Activated naive CD4-positive, alpha-beta T cell treated with anti-CD3 and anti-CD28 coated beads for 36 hours (primary cell): ENCODE results near the gene TSLP. TPM values are rescaled to one million over a fixed set of nuclear protein-coding genes. Genes with fewer than 3 reads are reported as not detected.

Experiments used
- CTCF ChIA-PET: fragments of 350-600 bp; sonication (Branson Sonifier 250); formaldehyde crosslinking; loops from one replicate; lab custom pipeline; 2021; ENCODE audit warnings: antibody characterized with exemption; lab: Charles Lee
- DNase-seq: peaks from one replicate; pipeline ENCODE4 v3.0.0-alpha.2; 2020
- H3K27ac Mint-ChIP-seq: one replicate; pipeline ENCODE4 v1.8.0; 2021; ENCODE audit warnings: mild to moderate bottlenecking, mixed read lengths
- H3K27me3 Mint-ChIP-seq: one replicate; pipeline ENCODE4 v1.8.0; 2021; ENCODE audit warnings: low read depth, mixed read lengths
- H3K36me3 Mint-ChIP-seq: one replicate; pipeline ENCODE4 v1.8.0; 2021; ENCODE audit warnings: low read depth, mixed read lengths
- H3K4me1 Mint-ChIP-seq: one replicate; pipeline ENCODE4 v1.8.0; 2021; ENCODE audit warnings: low read depth, mixed read lengths
- H3K4me3 Mint-ChIP-seq: one replicate; pipeline ENCODE4 v1.8.0; 2021; ENCODE audit warnings: mild to moderate bottlenecking, moderate library complexity, mixed read lengths
- H3K9me3 Mint-ChIP-seq: one replicate; pipeline ENCODE4 v1.8.0; 2021; ENCODE audit warnings: mixed read lengths
- intact Hi-C: fragments of 100-400 bp; cut with micrococcal nuclease; formaldehyde crosslinking; loops from one replicate; pipeline ENCODE4 v1.15.1; 2023
- total RNA-seq, 2 experiments: library from RNA; stranded (reverse); gene quantifications; one replicate each; pipeline ENCODE4 v1.2.3, GENCODE V29; 2021

The TSLP gene
- total RNA-seq, 2 experiments from 2014 or later, result 0.81 to 0.99 TPM

DNA sequence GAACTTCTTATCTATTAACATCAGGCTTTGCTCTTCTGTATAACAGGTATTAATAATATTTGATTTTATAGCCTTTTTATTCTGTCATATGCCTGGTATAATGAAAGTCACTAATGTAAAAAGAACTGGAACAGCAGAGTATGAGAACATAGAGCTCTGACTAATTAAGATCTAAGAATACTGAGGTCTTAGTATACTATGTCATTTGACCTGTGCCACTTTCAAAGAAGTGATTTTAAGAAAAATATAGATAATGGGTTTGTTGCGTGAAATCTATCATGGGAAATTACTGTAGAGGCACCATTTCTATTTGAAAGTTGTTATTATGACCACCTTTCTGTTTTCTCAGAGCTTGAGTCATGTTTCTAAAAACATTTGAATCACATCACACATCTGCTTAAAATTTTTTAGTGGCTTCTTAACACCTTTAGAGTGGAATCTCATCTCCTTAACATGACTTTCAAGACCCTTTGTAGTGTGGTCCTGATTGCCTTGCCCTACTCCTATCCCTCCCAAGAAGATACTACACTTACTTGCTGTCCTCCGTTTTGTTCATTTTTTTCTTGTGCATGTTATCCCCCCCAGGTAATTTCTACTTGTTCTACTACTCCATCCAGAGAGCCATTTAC, 34.9 kb downstream of the TSLP start:
- DNase-seq, result no peak
- H3K27ac Mint-ChIP-seq, result no peak overlapping the region
- H3K27me3 Mint-ChIP-seq, result no peaks in the 10 kb centered on the region
- no peaks in the 10 kb centered on the region for H3K9me3 Mint-ChIP-seq
- peaks cover 4% of the 10 kb centered on the region for H3K4me1 Mint-ChIP-seq
- intact Hi-C loops, result no loop called here
- CTCF ChIA-PET, result no interaction called here
- H3K36me3 Mint-ChIP-seq, result peaks cover 40% of the 10 kb centered on the region
- no peak overlapping the region for H3K4me3 Mint-ChIP-seq

DNA sequence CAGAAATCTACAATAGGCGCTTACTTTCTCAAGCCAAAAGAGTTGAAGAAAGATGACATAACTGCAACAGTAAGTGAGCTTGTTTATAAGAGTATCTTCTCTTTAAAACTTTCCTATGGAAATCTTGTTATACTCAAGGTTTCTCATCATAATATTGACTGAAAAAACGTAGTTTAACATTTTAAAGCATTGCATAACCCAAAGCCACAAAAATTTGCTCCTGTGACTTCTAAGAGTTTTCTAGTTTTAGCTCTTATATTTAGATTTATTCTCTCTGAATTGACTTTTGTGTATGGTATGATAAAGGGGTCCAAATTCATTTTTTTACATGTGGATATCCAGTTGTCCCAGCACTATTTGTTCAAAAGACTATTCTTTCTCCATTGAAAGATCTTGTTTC, 35.9 kb downstream of the TSLP start:
- Mint-ChIP-seq H3K27ac (no peak overlapping the region), H3K27me3 (no peaks in the 10 kb centered on the region), H3K36me3 (peaks cover 44% of the 10 kb centered on the region), H3K9me3 (no peaks in the 10 kb centered on the region), H3K4me1 (peaks cover 4% of the 10 kb centered on the region), H3K4me3 (no peak overlapping the region)
- intact Hi-C loops, result no loop called here
- no peak for DNase-seq
- CTCF ChIA-PET, result no interaction called here

DNA sequence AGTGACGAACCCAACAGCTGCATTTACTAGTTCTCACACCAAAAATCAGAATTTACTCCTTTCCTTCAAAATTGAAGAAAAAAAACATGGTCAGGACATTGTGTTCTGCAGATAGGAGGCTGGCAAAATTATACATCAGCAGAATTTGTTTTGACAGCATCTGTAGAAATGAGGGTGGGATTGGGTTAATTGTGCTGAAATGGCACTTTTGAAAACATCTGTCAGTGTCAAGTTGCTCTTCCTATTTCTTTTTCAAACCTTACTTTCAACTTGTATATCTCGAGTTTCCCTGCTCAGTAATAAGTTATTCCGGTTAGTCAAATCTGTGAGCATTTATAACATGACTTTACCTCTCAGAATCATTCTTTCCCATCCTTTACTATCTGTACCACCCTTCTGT, 40.4 kb downstream of the TSLP start:
- H3K4me3 Mint-ChIP-seq, result no peak overlapping the region
- H3K4me1 Mint-ChIP-seq, result no peaks in the 10 kb centered on the region
- peaks cover 33% of the 10 kb centered on the region for H3K36me3 Mint-ChIP-seq
- no peaks in the 10 kb centered on the region for H3K27me3 Mint-ChIP-seq
- no peak for DNase-seq
- no peak overlapping the region for H3K27ac Mint-ChIP-seq
- CTCF ChIA-PET, result no interaction called here
- intact Hi-C loops, result no loop called here
- H3K9me3 Mint-ChIP-seq, result no peaks in the 10 kb centered on the region

DNA sequence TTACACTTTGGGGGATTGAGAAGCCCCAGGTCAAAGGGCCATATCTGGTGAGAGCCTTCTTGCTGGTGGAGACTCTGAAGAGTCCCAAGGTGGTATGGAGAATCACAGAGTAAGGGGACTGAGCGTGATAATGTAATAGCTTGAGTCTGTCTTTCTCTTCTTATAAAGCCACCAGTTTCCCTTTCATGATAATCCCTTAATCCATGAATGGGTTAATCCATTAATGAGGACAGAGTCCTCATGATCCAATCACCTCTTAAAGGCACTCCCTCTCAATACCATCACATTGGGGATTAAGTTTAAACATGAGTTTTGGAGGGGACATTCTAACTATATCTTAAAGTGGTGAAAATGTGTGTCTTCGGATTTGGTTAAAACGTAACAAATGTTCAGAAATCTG, 42.2 kb downstream of the TSLP start:
- Mint-ChIP-seq H3K27ac (no peak overlapping the region), H3K27me3 (no peaks in the 10 kb centered on the region), H3K4me3 (no peak overlapping the region), H3K36me3 (peaks cover 31% of the 10 kb centered on the region), H3K4me1 (peaks cover 3% of the 10 kb centered on the region), H3K9me3 (no peaks in the 10 kb centered on the region)
- DNase-seq, result no peak
- CTCF ChIA-PET, result interaction anchor here (1.0 kb wide), 1 partner anchor 20 kb away, joined by 3 read pairs; no protein-coding TSS in a partner anchor
- intact Hi-C loops, result no loop called here

DNA sequence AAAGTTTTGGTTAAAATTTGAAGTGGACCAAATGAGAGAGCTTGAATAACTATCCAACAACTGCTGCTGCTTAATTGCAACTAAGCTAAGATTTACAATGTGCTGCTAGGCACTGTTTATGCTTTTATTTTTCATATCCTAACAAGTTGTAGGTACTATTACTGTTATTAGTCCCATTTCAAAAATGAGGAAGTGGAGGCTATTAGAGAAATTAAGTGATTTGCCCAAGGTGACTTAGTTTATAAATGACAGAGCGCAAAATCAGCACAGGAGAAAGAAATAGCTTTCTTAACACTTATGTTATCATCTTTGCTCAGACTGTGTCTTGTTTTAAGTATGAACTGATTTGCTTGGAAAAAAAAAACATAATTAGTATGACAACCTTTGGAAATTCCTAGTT, 43.7 kb downstream of the TSLP start:
- Mint-ChIP-seq H3K4me1 (peaks cover 10% of the 10 kb centered on the region), H3K27me3 (no peaks in the 10 kb centered on the region), H3K36me3 (peaks cover 35% of the 10 kb centered on the region), H3K27ac (no peak overlapping the region), H3K9me3 (no peaks in the 10 kb centered on the region), H3K4me3 (no peak overlapping the region)
- DNase-seq, result no peak
- CTCF ChIA-PET, result interaction anchor here (0.7 to 1.0 kb wide), 2 partner anchors 43 to 378 kb away, joined by 3 read pairs; no protein-coding TSS in a partner anchor
- intact Hi-C loops, result no loop called here

DNA sequence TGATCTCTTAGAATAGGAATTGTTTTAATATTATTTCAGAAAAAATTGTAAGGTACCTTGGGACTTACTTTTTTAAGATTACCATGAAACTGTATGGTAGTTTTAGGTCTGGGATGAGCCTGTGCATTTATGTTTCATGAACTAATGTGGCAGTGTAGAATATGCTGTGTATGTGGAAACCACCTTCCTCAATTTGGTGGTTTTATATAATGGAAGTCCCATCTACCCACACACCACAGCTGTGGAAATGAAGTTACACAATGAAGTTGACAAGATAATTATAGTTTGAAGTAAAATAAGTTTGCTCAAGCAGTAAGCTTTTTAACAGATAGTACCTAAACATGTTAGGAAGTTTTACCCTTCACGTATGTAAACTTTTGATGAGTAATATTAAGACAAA, 45.0 kb downstream of the TSLP start:
- H3K4me1 Mint-ChIP-seq, result peaks cover 14% of the 10 kb centered on the region
- peaks cover 40% of the 10 kb centered on the region for H3K36me3 Mint-ChIP-seq
- H3K4me3 Mint-ChIP-seq, result no peak overlapping the region
- H3K27me3 Mint-ChIP-seq, result no peaks in the 10 kb centered on the region
- H3K27ac Mint-ChIP-seq, result no peak overlapping the region
- intact Hi-C loops, result no loop called here
- DNase-seq, result no peak
- CTCF ChIA-PET, result interaction anchor here (1.2 to 1.3 kb wide), 2 partner anchors 13 to 15 kb away, joined by 3 read pairs; no protein-coding TSS in a partner anchor
- no peaks in the 10 kb centered on the region for H3K9me3 Mint-ChIP-seq

DNA sequence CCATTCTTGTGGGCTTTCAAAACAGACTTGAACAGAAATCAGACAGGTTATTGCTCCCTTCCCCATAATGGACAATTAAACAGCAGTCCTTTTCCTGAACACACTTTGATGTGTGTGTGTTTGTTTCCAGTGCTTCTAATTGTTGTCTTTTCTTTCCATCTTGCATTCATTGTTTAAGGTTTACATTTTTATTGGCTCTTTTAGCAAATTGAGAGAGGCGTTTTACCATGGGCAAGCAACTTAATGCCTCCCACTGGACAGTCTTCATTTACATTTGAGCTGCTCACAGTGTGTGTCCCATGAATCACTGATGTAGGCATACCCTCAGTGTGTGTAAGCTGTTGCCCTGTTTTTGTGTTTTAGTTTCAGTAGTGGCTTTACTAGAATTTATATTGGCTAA, 45.6 kb downstream of the TSLP start:
- no peak for DNase-seq
- Mint-ChIP-seq H3K27me3 (no peaks in the 10 kb centered on the region), H3K36me3 (peaks cover 41% of the 10 kb centered on the region), H3K27ac (no peak overlapping the region), H3K4me3 (no peak overlapping the region), H3K4me1 (peaks cover 19% of the 10 kb centered on the region), H3K9me3 (no peaks in the 10 kb centered on the region)
- CTCF ChIA-PET, result interaction anchor here (0.7 to 1.3 kb wide), 3 partner anchors 13 to 905 kb away, joined by 3 read pairs; no protein-coding TSS in a partner anchor
- intact Hi-C loops, result no loop called here

DNA sequence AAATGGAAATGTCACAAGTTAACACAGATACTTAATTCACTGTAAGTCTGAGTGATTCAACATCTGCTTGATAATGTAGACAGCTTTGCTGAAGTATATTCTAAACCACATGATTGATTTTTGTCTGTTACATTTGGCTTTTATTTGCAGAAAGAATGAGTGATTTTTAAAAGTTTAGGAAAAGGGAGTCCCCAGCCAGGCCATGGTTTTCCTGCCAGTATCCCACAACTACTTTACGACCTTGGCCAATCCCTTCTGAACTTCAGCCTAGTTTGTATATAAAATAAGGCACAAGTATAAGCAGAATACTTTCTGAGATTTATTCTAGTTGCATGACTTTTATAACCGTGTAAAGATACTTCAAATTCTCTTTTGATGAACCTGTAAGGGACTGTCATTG, 47.7 kb downstream of the TSLP start:
- Mint-ChIP-seq H3K36me3 (peaks cover 33% of the 10 kb centered on the region), H3K27me3 (no peaks in the 10 kb centered on the region), H3K27ac (no peak overlapping the region), H3K4me3 (no peak overlapping the region), H3K9me3 (no peaks in the 10 kb centered on the region), H3K4me1 (peaks cover 19% of the 10 kb centered on the region)
- DNase-seq, result no peak
- intact Hi-C loops, result no loop called here
- CTCF ChIA-PET, result no interaction called here

DNA sequence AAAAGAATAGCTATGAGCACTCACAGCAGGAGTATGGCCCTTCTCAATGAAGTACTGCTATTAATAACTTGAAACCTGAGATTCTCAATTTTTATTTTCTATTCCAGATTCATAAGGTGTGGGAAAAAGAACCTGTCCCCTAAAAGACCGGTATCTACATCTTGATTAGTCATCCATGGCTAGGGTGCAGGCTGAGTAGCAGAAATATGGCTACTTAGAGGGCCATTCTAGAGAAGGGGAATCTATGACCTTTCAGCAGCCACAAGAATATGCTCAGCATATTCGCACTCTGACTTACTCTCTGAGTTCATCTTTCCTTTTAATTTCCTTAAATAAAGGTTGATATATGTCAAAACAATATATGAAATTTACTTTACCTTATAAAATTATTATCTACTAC, 48.3 kb downstream of the TSLP start:
- peak; percentile 7 for DNase-seq
- Mint-ChIP-seq H3K27me3 (no peaks in the 10 kb centered on the region), H3K9me3 (no peaks in the 10 kb centered on the region), H3K4me3 (no peak overlapping the region), H3K4me1 (peaks cover 23% of the 10 kb centered on the region), H3K27ac (no peak overlapping the region), H3K36me3 (peaks cover 35% of the 10 kb centered on the region)
- CTCF ChIA-PET, result no interaction called here
- intact Hi-C loops, result loop anchor here (10.0 kb wide), 1 partner anchor 365 kb away; no protein-coding TSS in a partner anchor

DNA sequence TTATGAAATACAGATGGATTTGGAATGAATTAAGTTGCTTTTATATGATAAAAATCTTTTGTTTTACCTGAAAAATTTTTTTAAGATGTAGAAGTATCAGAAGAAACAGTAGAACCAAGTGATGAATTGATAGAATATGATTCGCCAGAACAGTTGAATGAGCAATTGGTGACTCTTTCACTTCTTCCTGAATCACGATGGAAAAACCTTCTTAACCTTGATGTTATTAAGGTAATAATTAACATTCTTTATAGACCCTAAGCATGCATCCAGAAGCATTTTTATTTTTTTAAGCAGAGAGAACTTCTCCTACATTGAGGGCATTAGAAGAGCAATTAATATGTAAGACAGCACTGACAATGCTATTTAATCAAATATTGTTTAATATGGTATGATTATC, 49.4 kb downstream of the TSLP start:
- intact Hi-C loops, result loop anchor here (10.0 kb wide), 1 partner anchor 366 kb away; no protein-coding TSS in a partner anchor
- CTCF ChIA-PET, result no interaction called here
- no peaks in the 10 kb centered on the region for H3K9me3 Mint-ChIP-seq
- DNase-seq, result no peak
- H3K4me1 Mint-ChIP-seq, result peaks cover 23% of the 10 kb centered on the region
- H3K27ac Mint-ChIP-seq, result no peak overlapping the region
- H3K36me3 Mint-ChIP-seq, result peaks cover 34% of the 10 kb centered on the region
- no peak overlapping the region for H3K4me3 Mint-ChIP-seq
- no peaks in the 10 kb centered on the region for H3K27me3 Mint-ChIP-seq

DNA sequence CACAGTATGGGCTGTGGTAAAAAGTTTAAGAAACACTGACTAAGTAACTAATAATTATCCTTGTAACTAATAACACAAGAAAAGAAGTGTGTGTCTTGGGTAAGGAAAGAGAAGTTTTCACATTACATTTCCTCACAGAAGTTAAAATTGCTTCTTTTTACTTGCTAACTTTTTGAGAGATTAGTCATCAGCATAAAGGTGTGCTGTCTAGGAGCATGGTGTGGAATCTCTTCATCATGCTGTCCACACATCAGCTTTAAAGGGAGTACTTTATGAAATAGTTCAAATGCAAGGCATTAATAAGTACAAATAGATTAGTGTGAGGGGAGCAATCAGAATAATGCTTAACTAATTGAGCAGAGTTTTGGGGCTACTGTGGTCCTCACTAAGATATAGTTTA, 50.4 kb downstream of the TSLP start:
- intact Hi-C loops, result loop anchor here (10.0 kb wide), 1 partner anchor 367 kb away; no protein-coding TSS in a partner anchor
- Mint-ChIP-seq H3K27ac (no peak overlapping the region), H3K4me1 (peaks cover 23% of the 10 kb centered on the region), H3K9me3 (no peaks in the 10 kb centered on the region), H3K36me3 (peaks cover 43% of the 10 kb centered on the region), H3K27me3 (no peaks in the 10 kb centered on the region), H3K4me3 (no peak overlapping the region)
- DNase-seq, result no peak
- CTCF ChIA-PET, result no interaction called here

DNA sequence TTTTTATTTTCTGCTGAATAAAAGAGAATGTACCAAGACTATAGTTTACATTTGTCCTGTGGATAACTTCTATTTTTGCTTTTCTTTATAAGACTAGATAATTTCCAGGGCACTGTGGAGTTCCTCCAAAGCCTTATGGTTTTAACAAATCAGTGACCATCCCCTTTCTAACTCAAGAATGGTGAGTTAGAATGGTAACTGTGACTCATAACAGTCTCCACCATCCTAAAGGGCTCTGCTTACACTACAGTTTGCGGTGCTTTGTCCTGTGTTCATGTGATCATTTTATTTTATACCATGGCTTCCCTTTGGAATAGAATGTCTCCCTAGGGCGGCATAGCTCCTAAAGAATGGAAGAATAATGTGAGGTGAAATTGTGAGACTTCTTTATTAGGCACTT, 50.9 kb downstream of the TSLP start:
- H3K4me3 Mint-ChIP-seq, result no peak overlapping the region
- CTCF ChIA-PET, result no interaction called here

DNA sequence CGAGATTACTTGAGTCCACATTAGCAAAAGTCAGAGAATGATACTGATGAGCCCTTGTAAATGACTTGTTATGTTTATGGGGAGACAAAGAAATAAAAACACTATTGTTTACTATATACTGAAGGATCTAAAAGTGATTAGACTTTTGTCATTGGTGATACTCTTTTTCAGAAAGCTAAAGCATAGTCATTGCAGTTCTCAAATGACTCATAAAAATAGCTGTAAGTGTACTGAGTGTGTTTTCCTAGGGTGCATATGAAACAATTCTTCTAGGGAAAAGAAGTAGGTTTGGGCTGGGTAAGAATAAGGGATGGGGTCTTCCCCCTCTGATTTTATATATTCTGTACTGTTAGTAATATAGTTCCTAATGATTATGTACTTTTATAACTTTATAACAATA, 53.3 kb downstream of the TSLP start:
- no peak for DNase-seq
- intact Hi-C loops, result loop anchor here (10.0 kb wide), 1 partner anchor 370 kb away; no protein-coding TSS in a partner anchor
- Mint-ChIP-seq H3K4me1 (peaks cover 13% of the 10 kb centered on the region), H3K27ac (no peak overlapping the region), H3K27me3 (no peaks in the 10 kb centered on the region), H3K9me3 (no peaks in the 10 kb centered on the region), H3K4me3 (no peak overlapping the region), H3K36me3 (peaks cover 43% of the 10 kb centered on the region)
- CTCF ChIA-PET, result no interaction called here

More for the DNA sequence above, 50.9 kb downstream of the TSLP start:
- Mint-ChIP-seq H3K27me3 (no peaks in the 10 kb centered on the region), H3K4me1 (peaks cover 23% of the 10 kb centered on the region), H3K9me3 (no peaks in the 10 kb centered on the region), H3K36me3 (peaks cover 44% of the 10 kb centered on the region), H3K27ac (no peak overlapping the region)
- DNase-seq, result no peak
- intact Hi-C loops, result loop anchor here (10.0 kb wide), 1 partner anchor 368 kb away; no protein-coding TSS in a partner anchor
